Lower leg skin (tissue), 3 donors: ENCODE data around the gene KRT81.
"Not testable (repeated sequence)": the region's sequence is repeated elsewhere in the genome, so short reads cannot be mapped to it uniquely, and the experiment has no call there.

Source experiments
- POLR2A ChIP-seq, 2 donors: fragments of 450-650 bp; IDR thresholded peaks; one replicate each; pipeline ENCODE4 v1.6.1; 2016 to 2017; ENCODE audit warnings: antibody characterized with exemption in 2 of 2, mild to moderate bottlenecking in 1 of 2, moderate library complexity in 1 of 2
- TF ChIP-seq, protein P1 (sequence below), 3 donors: fragments of 450-650 bp; IDR thresholded peaks; one replicate each; pipeline ENCODE4 v1.5.1; 2016; ENCODE audit warnings: antibody characterized with exemption in 3 of 3, mild to moderate bottlenecking in 3 of 3, moderate library complexity in 2 of 3

DNA sequence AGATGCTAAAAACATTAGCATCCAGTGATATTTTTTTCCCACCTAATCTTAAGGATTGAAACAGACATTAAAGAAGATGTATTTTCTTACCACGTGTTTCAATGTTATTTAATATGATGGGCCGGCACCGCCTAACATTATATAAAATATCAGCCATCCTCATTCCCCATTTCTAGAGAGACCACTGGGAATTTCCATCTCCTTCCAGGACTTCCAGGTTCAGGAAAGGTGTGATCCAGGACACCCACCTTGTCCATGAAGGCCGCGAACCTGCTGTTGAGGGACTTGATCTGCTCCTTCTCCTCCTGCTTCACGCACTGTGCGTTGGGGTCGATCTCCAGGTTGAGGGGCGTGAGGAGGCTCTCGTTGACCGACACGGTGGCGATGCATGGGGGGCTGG, 33.4 kb downstream of the KRT81 start:
- TF ChIP-seq POLR2A (IDR thresholded peaks at IDR 0.05) = not testable (repeated sequence)
- TF ChIP-seq, protein P1, sequence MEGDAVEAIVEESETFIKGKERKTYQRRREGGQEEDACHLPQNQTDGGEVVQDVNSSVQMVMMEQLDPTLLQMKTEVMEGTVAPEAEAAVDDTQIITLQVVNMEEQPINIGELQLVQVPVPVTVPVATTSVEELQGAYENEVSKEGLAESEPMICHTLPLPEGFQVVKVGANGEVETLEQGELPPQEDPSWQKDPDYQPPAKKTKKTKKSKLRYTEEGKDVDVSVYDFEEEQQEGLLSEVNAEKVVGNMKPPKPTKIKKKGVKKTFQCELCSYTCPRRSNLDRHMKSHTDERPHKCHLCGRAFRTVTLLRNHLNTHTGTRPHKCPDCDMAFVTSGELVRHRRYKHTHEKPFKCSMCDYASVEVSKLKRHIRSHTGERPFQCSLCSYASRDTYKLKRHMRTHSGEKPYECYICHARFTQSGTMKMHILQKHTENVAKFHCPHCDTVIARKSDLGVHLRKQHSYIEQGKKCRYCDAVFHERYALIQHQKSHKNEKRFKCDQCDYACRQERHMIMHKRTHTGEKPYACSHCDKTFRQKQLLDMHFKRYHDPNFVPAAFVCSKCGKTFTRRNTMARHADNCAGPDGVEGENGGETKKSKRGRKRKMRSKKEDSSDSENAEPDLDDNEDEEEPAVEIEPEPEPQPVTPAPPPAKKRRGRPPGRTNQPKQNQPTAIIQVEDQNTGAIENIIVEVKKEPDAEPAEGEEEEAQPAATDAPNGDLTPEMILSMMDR (IDR thresholded peaks at IDR 0.05) = not testable (repeated sequence)
